OCI-LY3 (cell line): ENCODE data around the gene AQR.

Experiments used
- EZH2phosphoT487 ChIP-seq: fragments of 200-600 bp; shearing (Covaris generic); IDR thresholded peaks from 2 replicates; pipeline ENCODE4 v1.6.1; 2018; ENCODE audit warnings: antibody characterized with exemption, mixed run types, low read depth
- TF ChIP-seq, protein P1 (sequence below): fragments of 200-600, 300-600 bp; sonication (generic); IDR thresholded peaks from 2 replicates; pipeline ENCODE4 v1.5.1; 2014; ENCODE audit warnings: antibody characterized with exemption, low read length, low read depth

DNA sequence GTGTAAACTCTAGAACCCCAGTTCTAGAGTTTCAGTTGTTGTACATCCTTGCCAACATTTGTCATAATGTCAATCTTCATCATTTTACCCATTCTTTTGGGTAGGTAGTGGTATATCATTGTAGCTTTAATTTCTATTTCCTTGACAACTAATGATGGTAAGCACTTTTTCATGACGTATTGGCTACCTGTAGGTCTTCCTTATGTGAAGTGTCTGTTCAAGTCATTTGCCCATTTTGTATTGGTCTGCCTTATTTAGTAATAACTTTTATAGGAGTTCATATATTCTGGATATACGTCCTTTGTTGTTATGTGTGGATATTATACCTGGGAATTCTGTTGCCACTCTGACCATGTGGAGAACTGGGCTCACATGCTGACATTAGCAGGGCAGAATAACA is 100.4 kb downstream of the AQR start:
- TF ChIP-seq, protein P1, sequence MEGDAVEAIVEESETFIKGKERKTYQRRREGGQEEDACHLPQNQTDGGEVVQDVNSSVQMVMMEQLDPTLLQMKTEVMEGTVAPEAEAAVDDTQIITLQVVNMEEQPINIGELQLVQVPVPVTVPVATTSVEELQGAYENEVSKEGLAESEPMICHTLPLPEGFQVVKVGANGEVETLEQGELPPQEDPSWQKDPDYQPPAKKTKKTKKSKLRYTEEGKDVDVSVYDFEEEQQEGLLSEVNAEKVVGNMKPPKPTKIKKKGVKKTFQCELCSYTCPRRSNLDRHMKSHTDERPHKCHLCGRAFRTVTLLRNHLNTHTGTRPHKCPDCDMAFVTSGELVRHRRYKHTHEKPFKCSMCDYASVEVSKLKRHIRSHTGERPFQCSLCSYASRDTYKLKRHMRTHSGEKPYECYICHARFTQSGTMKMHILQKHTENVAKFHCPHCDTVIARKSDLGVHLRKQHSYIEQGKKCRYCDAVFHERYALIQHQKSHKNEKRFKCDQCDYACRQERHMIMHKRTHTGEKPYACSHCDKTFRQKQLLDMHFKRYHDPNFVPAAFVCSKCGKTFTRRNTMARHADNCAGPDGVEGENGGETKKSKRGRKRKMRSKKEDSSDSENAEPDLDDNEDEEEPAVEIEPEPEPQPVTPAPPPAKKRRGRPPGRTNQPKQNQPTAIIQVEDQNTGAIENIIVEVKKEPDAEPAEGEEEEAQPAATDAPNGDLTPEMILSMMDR = no peak
- no peak for TF ChIP-seq EZH2phosphoT487
